ENCODE data around the gene DRC3. TPM values are rescaled to one million over a fixed set of nuclear protein-coding genes. Genes with fewer than 3 reads are reported as not detected.
"Not testable (repeated sequence)": the region's sequence is repeated elsewhere in the genome, so short reads cannot be mapped to it uniquely, and the experiment has no call there.

DRC3 gene
- total and polyA plus RNA-seq, 2 donors, result 1.6 to 3.6 TPM

GRCh38 chr17:17985153-17985552, 12.5 kb downstream of the DRC3 start:
- H3K4me1 ChIP-seq (ENCODE audit: insufficient read depth), result no peaks in the 10 kb centered on the region
- WGBS, result 88% methylated on average over 2 of the region's 2 CpGs
- no peak for DNase-seq (ENCODE audit: extremely low spot score)
- no peak overlapping the region for H3K27ac ChIP-seq (ENCODE audit: low read depth)
- no peaks in the 10 kb centered on the region for H3K36me3 ChIP-seq (ENCODE audit: insufficient read depth)
- no peak overlapping the region for H3K4me3 ChIP-seq (ENCODE audit: low read depth, low read length)

GRCh38 chr17:17985555-17985954, 12.9 kb downstream of the DRC3 start:
- no peaks in the 10 kb centered on the region for H3K36me3 ChIP-seq (ENCODE audit: insufficient read depth)
- no peak for DNase-seq (ENCODE audit: extremely low spot score)
- no peaks in the 10 kb centered on the region for H3K4me1 ChIP-seq (ENCODE audit: insufficient read depth)
- WGBS, result 79% methylated on average over 3 of the region's 3 CpGs
- H3K27ac ChIP-seq (ENCODE audit: low read depth), result no peak overlapping the region
- H3K4me3 ChIP-seq (ENCODE audit: low read depth, low read length), result no peak overlapping the region

- WGBS, result 87% methylated on average over 7 of the region's 7 CpGs
- no peak overlapping the region for H3K27ac ChIP-seq (ENCODE audit: low read depth)
- no peaks in the 10 kb centered on the region for H3K4me1 ChIP-seq (ENCODE audit: insufficient read depth)
- no peak overlapping the region for H3K4me3 ChIP-seq (ENCODE audit: low read depth, low read length)
- DNase-seq (ENCODE audit: extremely low spot score), result no peak
- no peaks in the 10 kb centered on the region for H3K36me3 ChIP-seq (ENCODE audit: insufficient read depth)
Measured at GRCh38 chr17:17987187-17987896, 14.7 kb downstream of the DRC3 start.

GRCh38 chr17:17987901-17988300, 15.2 kb downstream of the DRC3 start:
- WGBS, result 84% methylated on average over 14 of the region's 14 CpGs
- no peak overlapping the region for H3K4me3 ChIP-seq (ENCODE audit: low read depth, low read length)
- DNase-seq (ENCODE audit: extremely low spot score), result no peak
- no peaks in the 10 kb centered on the region for H3K36me3 ChIP-seq (ENCODE audit: insufficient read depth)
- no peaks in the 10 kb centered on the region for H3K4me1 ChIP-seq (ENCODE audit: insufficient read depth)
- H3K27ac ChIP-seq (ENCODE audit: low read depth), result no peak overlapping the region

GRCh38 chr17:17988427-17988945, 15.8 kb downstream of the DRC3 start:
- H3K27ac ChIP-seq (ENCODE audit: low read depth), result no peak overlapping the region
- WGBS, result 89% methylated on average over 7 of the region's 7 CpGs
- no peak for DNase-seq (ENCODE audit: extremely low spot score)
- no peaks in the 10 kb centered on the region for H3K4me1 ChIP-seq (ENCODE audit: insufficient read depth)
- no peak overlapping the region for H3K4me3 ChIP-seq (ENCODE audit: low read depth, low read length)
- H3K36me3 ChIP-seq (ENCODE audit: insufficient read depth), result no peaks in the 10 kb centered on the region

GRCh38 chr17:17989081-17989480, 16.4 kb downstream of the DRC3 start:
- Histone ChIP-seq H3K27ac (ENCODE audit: low read depth) (no peak overlapping the region), H3K4me1 (ENCODE audit: insufficient read depth) (no peaks in the 10 kb centered on the region), H3K4me3 (ENCODE audit: low read depth, low read length) (no peak overlapping the region), H3K36me3 (ENCODE audit: insufficient read depth) (no peaks in the 10 kb centered on the region)
- DNase-seq (ENCODE audit: extremely low spot score), result no peak
- WGBS, result 91% methylated on average over 9 of the region's 9 CpGs

- Histone ChIP-seq H3K4me3 (ENCODE audit: low read depth, low read length) (no peak overlapping the region), H3K36me3 (ENCODE audit: insufficient read depth) (no peaks in the 10 kb centered on the region), H3K4me1 (ENCODE audit: insufficient read depth) (no peaks in the 10 kb centered on the region), H3K27ac (ENCODE audit: low read depth) (no peak overlapping the region)
- no peak for DNase-seq (ENCODE audit: extremely low spot score)
- 89% methylated on average over 10 of the region's 10 CpGs for WGBS
Measured at GRCh38 chr17:17989618-17990017, 17.0 kb downstream of the DRC3 start.

GRCh38 chr17:17990282-17990681, 17.6 kb downstream of the DRC3 start:
- H3K27ac ChIP-seq (ENCODE audit: low read depth), result no peak overlapping the region
- no peaks in the 10 kb centered on the region for H3K4me1 ChIP-seq (ENCODE audit: insufficient read depth)
- H3K4me3 ChIP-seq (ENCODE audit: low read depth, low read length), result no peak overlapping the region
- 86% methylated on average over 2 of the region's 2 CpGs for WGBS
- no peaks in the 10 kb centered on the region for H3K36me3 ChIP-seq (ENCODE audit: insufficient read depth)
- no peak for DNase-seq (ENCODE audit: extremely low spot score)

GRCh38 chr17:17993366-17993765, 20.7 kb downstream of the DRC3 start:
- H3K27ac ChIP-seq (ENCODE audit: low read depth), result no peak overlapping the region
- WGBS, result 93% methylated on average over 2 of the region's 2 CpGs
- no peak for DNase-seq (ENCODE audit: extremely low spot score)

GRCh38 chr17:17993852-17994251, 21.2 kb downstream of the DRC3 start:
- DNase-seq (ENCODE audit: extremely low spot score), result no peak
- no peak overlapping the region for H3K27ac ChIP-seq (ENCODE audit: low read depth)
- no peaks in the 10 kb centered on the region for H3K36me3 ChIP-seq (ENCODE audit: insufficient read depth)
- no peak overlapping the region for H3K4me3 ChIP-seq (ENCODE audit: low read depth, low read length)
- H3K4me1 ChIP-seq (ENCODE audit: insufficient read depth), result no peaks in the 10 kb centered on the region
- WGBS, result 97% methylated on average over 12 of the region's 12 CpGs

More at GRCh38 chr17:17993366-17993765, 20.7 kb downstream of the DRC3 start:
- no peak overlapping the region for H3K4me3 ChIP-seq (ENCODE audit: low read depth, low read length)
- H3K36me3 ChIP-seq (ENCODE audit: insufficient read depth), result no peaks in the 10 kb centered on the region
- no peaks in the 10 kb centered on the region for H3K4me1 ChIP-seq (ENCODE audit: insufficient read depth)

GRCh38 chr17:17994271-17995069, 21.8 kb downstream of the DRC3 start:
- Histone ChIP-seq H3K4me3 (ENCODE audit: low read depth, low read length) (no peak overlapping the region), H3K27ac (ENCODE audit: low read depth) (no peak overlapping the region), H3K4me1 (ENCODE audit: insufficient read depth) (no peaks in the 10 kb centered on the region), H3K36me3 (ENCODE audit: insufficient read depth) (no peaks in the 10 kb centered on the region)
- 63% methylated on average over 18 of the region's 18 CpGs for WGBS
- no peak for DNase-seq (ENCODE audit: extremely low spot score)

GRCh38 chr17:17995887-17996286, 23.2 kb downstream of the DRC3 start:
- WGBS, result 98% methylated on average over 8 of the region's 8 CpGs
- DNase-seq (ENCODE audit: extremely low spot score); H3K4me1 ChIP-seq (ENCODE audit: insufficient read depth); H3K4me3 ChIP-seq (ENCODE audit: low read depth, low read length); H3K36me3 ChIP-seq (ENCODE audit: insufficient read depth); H3K27ac ChIP-seq (ENCODE audit: low read depth): not testable (repeated sequence)

- no peak for DNase-seq (ENCODE audit: extremely low spot score)
- H3K4me3 ChIP-seq (ENCODE audit: low read depth, low read length), result no peak overlapping the region
- no peak overlapping the region for H3K27ac ChIP-seq (ENCODE audit: low read depth)
- H3K36me3 ChIP-seq (ENCODE audit: insufficient read depth), result no peaks in the 10 kb centered on the region
- no peaks in the 10 kb centered on the region for H3K4me1 ChIP-seq (ENCODE audit: insufficient read depth)
- WGBS, result 92% methylated on average over 8 of the region's 8 CpGs
Measured at GRCh38 chr17:17998934-17999333, 26.3 kb downstream of the DRC3 start.

Data from urinary bladder (tissue), 4 donors.